Colonic mucosa (tissue), 4 donors: ENCODE data around the gene RPP38. TPM values are rescaled to one million over a fixed set of nuclear protein-coding genes. Genes with fewer than 3 reads are reported as not detected.

Experiments used
- DNase-seq: peaks from one replicate; pipeline ENCODE4 v3.0.0-alpha.2; 2020
- H3K27ac ChIP-seq: fragments of 200-600 bp; one replicate; pipeline ENCODE4 v1.8.0; 2021
- H3K27me3 ChIP-seq: fragments of 200-600 bp; one replicate; pipeline ENCODE4 v1.8.0; 2021
- H3K36me3 ChIP-seq: fragments of 200-600 bp; one replicate; pipeline ENCODE4 v1.8.0; 2021
- H3K4me1 ChIP-seq: fragments of 200-600 bp; one replicate; pipeline ENCODE4 v1.8.0; 2021; ENCODE audit warnings: mild to moderate bottlenecking
- H3K4me3 ChIP-seq: fragments of 200-600 bp; one replicate; pipeline ENCODE4 v1.8.0; 2021
- H3K9ac ChIP-seq, 2 donors: one replicate each; pipeline ENCODE4 v1.7.0; 2013; ENCODE audit warnings: control low read depth in 2 of 2, low read depth in 2 of 2, low read length in 2 of 2
- H3K9me3 ChIP-seq: fragments of 200-600 bp; one replicate; pipeline ENCODE4 v1.8.0; 2021
- intact Hi-C: fragments of 100-400 bp; cut with DNase I; formaldehyde crosslinking; loops from one replicate; pipeline ENCODE4 v1.14.1; 2022
- total RNA-seq, 2 donors: library from RNA; stranded (reverse); fragmentation: NEBNext Ultra II Directional in 1 of 2; extraction: Animal tissue kit (Norgen Biotek cat#: 25700) in 1 of 2; gene quantifications; one replicate each; pipeline ENCODE4 v1.2.1, GENCODE V29; 2021
- TF ChIP-seq, protein P1 (sequence below): fragments of 200-600 bp; IDR thresholded peaks from one replicate; pipeline ENCODE4 v1.8.0; 2022; ENCODE audit warnings: antibody characterized with exemption, mild to moderate bottlenecking
- donor health status: healthy.
- donor health status: DM: no; HTN: no; CAD: no.
- donor health status: DM: no; HTN: no; CAD: no.

RPP38 gene
- total RNA-seq, 2 donors from 2014 or later: 17.1 to 17.8 TPM

DNA sequence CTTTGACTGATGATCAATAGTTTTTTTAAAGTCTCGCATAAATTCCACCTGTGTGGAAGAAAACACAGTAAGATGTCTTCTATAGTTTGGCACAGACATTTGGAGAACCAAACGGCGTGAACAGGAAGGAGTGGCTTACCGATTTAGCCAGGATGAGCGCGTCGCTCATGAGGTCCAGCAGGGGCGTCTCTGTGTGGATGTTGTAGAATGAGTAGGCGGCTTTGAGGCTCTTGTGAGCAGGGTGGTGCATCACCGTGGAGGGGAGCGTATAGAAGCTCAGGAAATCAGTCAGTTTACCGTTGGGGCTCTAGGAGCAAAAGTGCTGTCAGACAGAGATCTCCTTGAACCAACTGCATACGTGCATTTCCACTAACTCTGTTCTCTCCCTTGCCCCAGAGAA is 15.5 kb downstream of the RPP38 start:
- Histone ChIP-seq H3K9ac (no peak overlapping the region), H3K36me3 (peaks cover 5% of the 10 kb centered on the region), H3K27ac (no peak overlapping the region), H3K4me3 (no peak overlapping the region), H3K9me3 (no peaks in the 10 kb centered on the region), H3K27me3 (no peaks in the 10 kb centered on the region), H3K4me1 (no peaks in the 10 kb centered on the region)
- no peak for DNase-seq
- TF ChIP-seq, protein P1, sequence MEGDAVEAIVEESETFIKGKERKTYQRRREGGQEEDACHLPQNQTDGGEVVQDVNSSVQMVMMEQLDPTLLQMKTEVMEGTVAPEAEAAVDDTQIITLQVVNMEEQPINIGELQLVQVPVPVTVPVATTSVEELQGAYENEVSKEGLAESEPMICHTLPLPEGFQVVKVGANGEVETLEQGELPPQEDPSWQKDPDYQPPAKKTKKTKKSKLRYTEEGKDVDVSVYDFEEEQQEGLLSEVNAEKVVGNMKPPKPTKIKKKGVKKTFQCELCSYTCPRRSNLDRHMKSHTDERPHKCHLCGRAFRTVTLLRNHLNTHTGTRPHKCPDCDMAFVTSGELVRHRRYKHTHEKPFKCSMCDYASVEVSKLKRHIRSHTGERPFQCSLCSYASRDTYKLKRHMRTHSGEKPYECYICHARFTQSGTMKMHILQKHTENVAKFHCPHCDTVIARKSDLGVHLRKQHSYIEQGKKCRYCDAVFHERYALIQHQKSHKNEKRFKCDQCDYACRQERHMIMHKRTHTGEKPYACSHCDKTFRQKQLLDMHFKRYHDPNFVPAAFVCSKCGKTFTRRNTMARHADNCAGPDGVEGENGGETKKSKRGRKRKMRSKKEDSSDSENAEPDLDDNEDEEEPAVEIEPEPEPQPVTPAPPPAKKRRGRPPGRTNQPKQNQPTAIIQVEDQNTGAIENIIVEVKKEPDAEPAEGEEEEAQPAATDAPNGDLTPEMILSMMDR: no peak
- intact Hi-C loops: no loop called here

DNA sequence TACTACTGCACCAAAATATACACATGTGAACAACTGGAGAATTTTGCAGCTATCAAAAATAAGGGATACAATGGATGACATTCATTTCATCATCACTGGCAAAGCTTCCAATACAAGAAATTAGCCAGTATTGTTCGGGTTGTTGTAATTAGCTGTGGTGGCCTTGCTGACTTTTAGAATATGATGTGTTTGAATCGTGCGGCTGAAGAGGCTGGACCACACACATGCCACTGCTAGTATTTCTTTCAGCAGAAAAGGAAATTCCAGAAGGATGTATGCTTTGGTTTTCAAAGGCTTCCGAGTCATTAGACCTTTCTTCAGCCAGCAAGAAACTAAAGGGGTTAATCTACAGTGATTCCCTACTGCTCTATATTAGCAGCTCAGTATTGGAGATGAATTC is 16.6 kb downstream of the RPP38 start:
- Histone ChIP-seq H3K36me3 (peaks cover 5% of the 10 kb centered on the region), H3K4me3 (no peak overlapping the region), H3K9ac (no peak overlapping the region), H3K27me3 (no peaks in the 10 kb centered on the region), H3K27ac (no peak overlapping the region), H3K4me1 (no peaks in the 10 kb centered on the region), H3K9me3 (no peaks in the 10 kb centered on the region)
- no peak for DNase-seq
- TF ChIP-seq, protein P1: no peak
- intact Hi-C loops: no loop called here

DNA sequence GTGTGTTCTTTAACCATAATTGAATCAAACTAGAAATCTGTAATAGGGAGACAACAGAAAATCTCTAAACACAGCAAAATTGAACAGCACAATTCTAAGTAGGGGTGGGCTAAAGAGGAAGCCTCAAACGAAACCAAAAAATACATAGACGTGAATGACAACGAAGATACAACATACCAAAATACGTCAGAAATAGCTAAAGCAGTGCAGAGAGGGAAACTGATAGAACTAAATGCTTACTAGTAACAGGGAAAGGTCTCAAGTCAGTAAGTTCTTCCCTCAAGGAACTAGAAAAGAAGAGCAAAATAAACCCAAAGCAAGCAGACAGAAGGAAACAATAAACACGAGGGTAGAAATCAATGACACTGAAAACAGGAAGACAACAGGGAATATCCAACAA is 19.1 kb downstream of the RPP38 start:
- no peak overlapping the region for H3K4me3 ChIP-seq
- no peaks in the 10 kb centered on the region for H3K9me3 ChIP-seq
- H3K36me3 ChIP-seq: no peaks in the 10 kb centered on the region
- H3K4me1 ChIP-seq: no peaks in the 10 kb centered on the region
- intact Hi-C loops: no loop called here
- no peak for DNase-seq
- no peaks in the 10 kb centered on the region for H3K27me3 ChIP-seq
- no peak overlapping the region for H3K27ac ChIP-seq
- no peak overlapping the region for H3K9ac ChIP-seq
- TF ChIP-seq, protein P1: no peak

DNA sequence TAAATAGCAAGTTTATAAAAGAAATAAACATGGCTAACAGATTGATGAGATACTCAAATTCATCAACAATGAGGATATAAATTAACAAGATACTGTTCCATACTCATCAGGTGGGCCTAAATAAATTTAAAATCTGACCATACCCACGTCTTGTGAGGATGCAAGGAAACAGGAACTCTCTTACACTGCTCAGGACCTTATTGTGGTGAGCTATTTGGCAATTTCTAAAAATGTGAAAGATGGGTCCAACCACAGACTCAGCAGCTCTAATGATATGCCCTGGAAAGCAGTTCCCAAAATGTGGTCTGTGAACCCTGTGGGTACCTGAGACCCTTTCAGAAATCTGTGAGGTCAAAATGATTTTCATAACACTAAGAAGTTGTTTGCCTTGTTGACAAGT is 21.5 kb downstream of the RPP38 start:
- Histone ChIP-seq H3K4me1 (no peaks in the 10 kb centered on the region), H3K27ac (no peak overlapping the region), H3K27me3 (no peaks in the 10 kb centered on the region), H3K9ac (no peak overlapping the region), H3K36me3 (no peaks in the 10 kb centered on the region), H3K4me3 (no peak overlapping the region), H3K9me3 (no peaks in the 10 kb centered on the region)
- intact Hi-C loops: no loop called here
- TF ChIP-seq, protein P1: no peak
- DNase-seq: no peak

DNA sequence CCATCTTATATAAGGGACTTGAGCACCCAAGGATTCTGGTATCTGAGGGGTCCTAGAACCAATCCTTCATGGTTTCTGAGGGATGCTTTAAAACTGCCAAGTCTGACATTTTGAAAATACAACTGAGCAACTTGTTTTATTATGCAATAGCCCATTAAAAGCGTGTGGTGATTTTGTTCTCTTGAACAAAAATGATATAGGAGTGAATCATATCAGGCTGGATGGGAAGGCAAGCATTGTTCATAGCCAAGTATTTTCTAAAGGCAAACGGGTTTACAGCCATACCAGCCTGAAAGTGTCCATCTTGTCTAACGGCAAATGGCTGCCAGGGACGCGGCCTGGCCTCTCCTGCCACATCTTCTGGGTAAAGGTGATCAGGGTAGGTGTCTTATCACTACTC is 23.4 kb downstream of the RPP38 start:
- Histone ChIP-seq H3K27me3 (no peaks in the 10 kb centered on the region), H3K36me3 (no peaks in the 10 kb centered on the region), H3K9ac (no peak overlapping the region), H3K4me1 (no peaks in the 10 kb centered on the region), H3K27ac (no peak overlapping the region), H3K4me3 (no peak overlapping the region), H3K9me3 (no peaks in the 10 kb centered on the region)
- no peak for DNase-seq
- TF ChIP-seq, protein P1: no peak
- intact Hi-C loops: no loop called here

DNA sequence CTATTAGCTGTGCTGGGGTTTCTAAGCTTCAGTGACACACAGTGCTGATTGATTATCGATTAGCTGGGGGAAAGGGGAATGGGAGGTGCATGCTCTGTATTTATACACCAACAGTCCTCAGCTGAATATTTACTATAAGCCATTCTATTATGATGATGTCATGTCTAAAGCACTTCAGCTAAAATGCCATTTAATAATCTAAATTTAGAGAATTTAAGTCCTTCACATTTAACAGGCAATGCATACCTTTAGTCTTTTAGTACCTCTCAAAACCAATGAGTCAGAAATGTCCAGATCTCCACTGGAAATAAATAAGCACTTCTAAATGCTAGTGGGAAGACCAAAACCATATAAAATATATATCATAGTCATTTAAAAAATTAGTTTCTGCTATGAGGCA is 24.6 kb downstream of the RPP38 start:
- Histone ChIP-seq H3K9me3 (no peaks in the 10 kb centered on the region), H3K36me3 (no peaks in the 10 kb centered on the region), H3K4me3 (no peak overlapping the region), H3K27me3 (no peaks in the 10 kb centered on the region), H3K27ac (no peak overlapping the region), H3K9ac (no peak overlapping the region), H3K4me1 (no peaks in the 10 kb centered on the region)
- TF ChIP-seq, protein P1: no peak
- intact Hi-C loops: no loop called here
- no peak for DNase-seq
